Suprapubic skin (tissue), 4 donors: Measurements from ENCODE around the gene RNF144B. TPM values are rescaled to one million over a fixed set of nuclear protein-coding genes. Genes with fewer than 3 reads are reported as not detected.
"Not testable (repeated sequence)": the region's sequence is repeated elsewhere in the genome, so short reads cannot be mapped to it uniquely, and the experiment has no call there.

Experiments used
- DNase-seq, 2 donors: peaks; one replicate each; pipeline ENCODE4 v3.0.0-alpha.2; 2019; ENCODE audit warnings: low spot score in 2 of 2
- H3K27ac ChIP-seq: fragments of 200-600 bp; sonication (generic); one replicate; pipeline ENCODE4 v1.5.1; 2019
- H3K27me3 ChIP-seq: fragments of 200-600 bp; sonication (generic); one replicate; pipeline ENCODE4 v1.5.1; 2019
- H3K36me3 ChIP-seq: fragments of 200-600 bp; sonication (generic); one replicate; pipeline ENCODE4 v1.5.1; 2019
- H3K4me1 ChIP-seq: fragments of 200-600 bp; sonication (generic); one replicate; pipeline ENCODE4 v1.5.1; 2019
- H3K4me3 ChIP-seq: fragments of 200-600 bp; sonication (generic); one replicate; pipeline ENCODE4 v1.5.1; 2019; ENCODE audit warnings: mild to moderate bottlenecking
- H3K9me3 ChIP-seq: fragments of 200-600 bp; sonication (generic); one replicate; pipeline ENCODE4 v1.5.1; 2019
- EP300 ChIP-seq: sonication (generic); formaldehyde crosslinking; IDR thresholded peaks from one replicate; pipeline ENCODE4 v1.6.1; 2017; ENCODE audit warnings: antibody characterized with exemption
- POLR2A ChIP-seq, 2 donors: fragments of 450-650 bp; IDR thresholded peaks; one replicate each; pipeline ENCODE4 v1.6.1; 2017; ENCODE audit warnings: antibody characterized with exemption in 2 of 2, mild to moderate bottlenecking in 2 of 2, moderate library complexity in 2 of 2
- POLR2AphosphoS5 ChIP-seq, 3 donors: sonication (generic); formaldehyde crosslinking; IDR thresholded peaks; one replicate each; pipeline ENCODE4 v1.6.1; 2017; ENCODE audit warnings: antibody characterized with exemption in 3 of 3
- WGBS: methylation state at CpG from one replicate; pipeline ENCODE4 v1.1.5; 2018; 5-methylcytosine and 5-hydroxymethylcytosine counted together
- total RNA-seq, 4 donors: library from RNA; depleted of rRNA; stranded (reverse); fragments of >200 nt; gene quantifications; one replicate each; pipeline ENCODE4 v1.1.0, GENCODE V29; 2016
- TF ChIP-seq, protein P1 (sequence below), 2 donors: fragments of 200-600 bp in 1 of 2; fragments of 450-650 bp in 1 of 2; sonication (generic) in 1 of 2; IDR thresholded peaks; one replicate each; pipeline ENCODE4 v1.5.1; 2016 to 2019; ENCODE audit warnings: antibody characterized with exemption in 2 of 2, mild to moderate bottlenecking in 1 of 2, moderate library complexity in 1 of 2

RNF144B gene
- total RNA-seq, 4 donors from 2014 or later = 27.8 to 48.4 (median 38.7) TPM

DNA sequence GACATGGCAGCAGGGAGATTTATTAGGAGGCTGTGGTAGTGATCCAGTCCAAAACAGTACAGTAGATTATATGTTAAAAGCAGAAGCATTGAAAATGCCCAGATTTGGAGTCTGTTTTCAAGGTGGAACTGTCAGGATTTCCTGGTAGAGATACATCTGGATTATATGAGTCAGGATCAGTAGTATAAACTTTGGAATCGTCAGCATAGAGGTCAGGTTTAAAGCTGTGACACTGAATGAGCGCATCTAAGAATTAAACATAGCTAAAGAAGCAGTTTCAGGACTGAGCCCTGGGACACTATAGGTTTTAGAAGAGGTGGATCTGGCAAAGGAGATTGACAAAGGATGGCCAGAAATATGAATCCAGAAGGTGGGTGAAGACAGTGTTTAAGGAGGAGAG is 60.4 kb downstream of the RNF144B start:
- Histone ChIP-seq H3K27me3 (no peaks in the 10 kb centered on the region), H3K4me1 (peaks cover 7% of the 10 kb centered on the region), H3K4me3 (no peak overlapping the region), H3K27ac (no peak overlapping the region), H3K36me3 (no peaks in the 10 kb centered on the region), H3K9me3 (no peaks in the 10 kb centered on the region)
- TF ChIP-seq EP300 (no peak), POLR2AphosphoS5 (IDR thresholded peaks at IDR 0.05) (no peak), POLR2A (IDR thresholded peaks at IDR 0.05) (no peak)
- TF ChIP-seq, protein P1, sequence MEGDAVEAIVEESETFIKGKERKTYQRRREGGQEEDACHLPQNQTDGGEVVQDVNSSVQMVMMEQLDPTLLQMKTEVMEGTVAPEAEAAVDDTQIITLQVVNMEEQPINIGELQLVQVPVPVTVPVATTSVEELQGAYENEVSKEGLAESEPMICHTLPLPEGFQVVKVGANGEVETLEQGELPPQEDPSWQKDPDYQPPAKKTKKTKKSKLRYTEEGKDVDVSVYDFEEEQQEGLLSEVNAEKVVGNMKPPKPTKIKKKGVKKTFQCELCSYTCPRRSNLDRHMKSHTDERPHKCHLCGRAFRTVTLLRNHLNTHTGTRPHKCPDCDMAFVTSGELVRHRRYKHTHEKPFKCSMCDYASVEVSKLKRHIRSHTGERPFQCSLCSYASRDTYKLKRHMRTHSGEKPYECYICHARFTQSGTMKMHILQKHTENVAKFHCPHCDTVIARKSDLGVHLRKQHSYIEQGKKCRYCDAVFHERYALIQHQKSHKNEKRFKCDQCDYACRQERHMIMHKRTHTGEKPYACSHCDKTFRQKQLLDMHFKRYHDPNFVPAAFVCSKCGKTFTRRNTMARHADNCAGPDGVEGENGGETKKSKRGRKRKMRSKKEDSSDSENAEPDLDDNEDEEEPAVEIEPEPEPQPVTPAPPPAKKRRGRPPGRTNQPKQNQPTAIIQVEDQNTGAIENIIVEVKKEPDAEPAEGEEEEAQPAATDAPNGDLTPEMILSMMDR (IDR thresholded peaks at IDR 0.05) = no peak
- DNase-seq = no peak
- WGBS = 69% methylated on average over 2 of the region's 2 CpGs

GRCh38 chr6:18451756-18452155 is 64.6 kb downstream of the RNF144B start:
- H3K27me3 ChIP-seq = no peaks in the 10 kb centered on the region
- H3K36me3 ChIP-seq = no peaks in the 10 kb centered on the region
- TF ChIP-seq EP300 = no peak
- no peak for TF ChIP-seq POLR2A (IDR thresholded peaks at IDR 0.05)
- TF ChIP-seq POLR2AphosphoS5 (IDR thresholded peaks at IDR 0.05) = no peak
- TF ChIP-seq, protein P1 (IDR thresholded peaks at IDR 0.05) = no peak
- H3K4me3 ChIP-seq = no peak overlapping the region
- no peaks in the 10 kb centered on the region for H3K4me1 ChIP-seq
- DNase-seq = no peak
- 92% methylated on average over 2 of the region's 2 CpGs for WGBS
- H3K27ac ChIP-seq = no peak overlapping the region
- H3K9me3 ChIP-seq = no peaks in the 10 kb centered on the region

DNA sequence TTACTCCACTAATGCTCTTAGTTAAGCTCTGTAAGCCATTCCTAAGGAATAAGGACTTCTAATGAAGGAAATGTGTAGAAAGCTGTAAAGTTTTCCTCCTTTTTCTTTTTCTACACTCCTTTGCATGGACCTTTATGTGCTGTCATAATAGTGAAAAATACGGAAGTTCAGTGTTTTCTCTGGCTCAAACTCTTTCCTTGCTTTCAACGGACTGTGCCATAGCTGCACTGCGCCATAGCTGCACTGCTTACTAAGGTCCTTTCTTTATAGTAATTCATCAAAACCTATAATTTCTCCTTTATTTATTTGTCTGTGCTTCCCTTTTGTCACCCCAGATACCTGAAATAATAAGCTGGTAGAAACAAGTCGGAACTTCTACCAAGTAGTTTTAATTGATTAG is 67.3 kb downstream of the RNF144B start:
- WGBS = 67% methylated on average over 4 of the region's 4 CpGs
- TF ChIP-seq, protein P1 (IDR thresholded peaks at IDR 0.05) = no peak
- no peak for TF ChIP-seq EP300
- no peak for TF ChIP-seq POLR2AphosphoS5 (IDR thresholded peaks at IDR 0.05)
- no peak for TF ChIP-seq POLR2A (IDR thresholded peaks at IDR 0.05)
- peaks cover 3% of the 10 kb centered on the region for H3K36me3 ChIP-seq
- no peaks in the 10 kb centered on the region for H3K27me3 ChIP-seq
- no peak for DNase-seq
- no peaks in the 10 kb centered on the region for H3K9me3 ChIP-seq
- no peak overlapping the region for H3K27ac ChIP-seq
- H3K4me1 ChIP-seq = peaks cover 4% of the 10 kb centered on the region
- no peak overlapping the region for H3K4me3 ChIP-seq

- no peak for TF ChIP-seq EP300
- TF ChIP-seq POLR2AphosphoS5 (IDR thresholded peaks at IDR 0.05) = no peak
- TF ChIP-seq, protein P1 (IDR thresholded peaks at IDR 0.05) = no peak
- TF ChIP-seq POLR2A (IDR thresholded peaks at IDR 0.05) = no peak
- H3K36me3 ChIP-seq = peaks cover 21% of the 10 kb centered on the region
- H3K27ac ChIP-seq = peak overlapping the region; percentile 69
These were observed 70.1 kb downstream of the RNF144B start for GRCh38 chr6:18457065-18457737.

GRCh38 chr6:18458086-18458485 is 70.9 kb downstream of the RNF144B start:
- Histone ChIP-seq H3K27ac (peak overlapping the region; percentile 69), H3K36me3 (peaks cover 21% of the 10 kb centered on the region)
- not testable (repeated sequence) for DNase-seq, H3K4me3 ChIP-seq, H3K27me3 ChIP-seq, H3K4me1 ChIP-seq, H3K9me3 ChIP-seq
- 68% methylated on average over 6 of the region's 6 CpGs for WGBS

More at GRCh38 chr6:18457065-18457737, 70.1 kb downstream of the RNF144B start:
- DNase-seq = no peak
- no peaks in the 10 kb centered on the region for H3K27me3 ChIP-seq
- H3K4me1 ChIP-seq = peaks cover 4% of the 10 kb centered on the region
- 70% methylated on average over 10 of the region's 10 CpGs for WGBS
- H3K9me3 ChIP-seq = no peaks in the 10 kb centered on the region
- H3K4me3 ChIP-seq = no peak overlapping the region

GRCh38 chr6:18463429-18463828 is 76.3 kb downstream of the RNF144B start:
- Histone ChIP-seq H3K4me3 (no peak overlapping the region), H3K27ac (no peak overlapping the region), H3K4me1 (no peaks in the 10 kb centered on the region), H3K27me3 (no peaks in the 10 kb centered on the region), H3K36me3 (peaks cover 54% of the 10 kb centered on the region), H3K9me3 (no peaks in the 10 kb centered on the region)
- no peak for DNase-seq
- 92% methylated on average over 3 of the region's 3 CpGs for WGBS
- no peak for TF ChIP-seq POLR2AphosphoS5 (IDR thresholded peaks at IDR 0.05)
- no peak for TF ChIP-seq EP300
- no peak for TF ChIP-seq POLR2A (IDR thresholded peaks at IDR 0.05)
- TF ChIP-seq, protein P1 (IDR thresholded peaks at IDR 0.05) = no peak
